Activated naive CD4-positive, alpha-beta T cell treated with anti-CD3 and anti-CD28 coated beads, Interleukin-2, amount 50 U/mL, for 72 hours (primary cell): ENCODE results near the gene RPS6KA6. TPM values are rescaled to one million over a fixed set of nuclear protein-coding genes. Genes with fewer than 3 reads are reported as not detected.
A peak's percentile ranks its signal among the peaks of the same experiment; 100 is the strongest.

ENCODE experiments used
- ATAC-seq, 2 donors: fragments of 150-1000 bp; cut with Tn5 transposase; 2 replicates each; pipeline ENCODE4 v1.10.0; 2021; ENCODE audit warnings: mild to moderate bottlenecking in 2 of 2, moderate library complexity in 2 of 2
- DNase-seq, 2 donors: peaks; one replicate each; pipeline ENCODE4 v3.0.0; 2021 to 2022; ENCODE audit warnings: low spot score in 2 of 2
- H3K27ac Mint-ChIP-seq, 2 donors: one replicate each; pipeline ENCODE4 v1.8.0; 2022; ENCODE audit warnings: mild to moderate bottlenecking in 2 of 2, mixed read lengths in 2 of 2
- H3K36me3 Mint-ChIP-seq, 2 donors: one replicate each; pipeline ENCODE4 v1.8.0; 2022; ENCODE audit warnings: mixed read lengths in 2 of 2
- H3K9me3 Mint-ChIP-seq, 2 donors: one replicate each; pipeline ENCODE4 v1.8.0; 2022; ENCODE audit warnings: mixed read lengths in 2 of 2
- total RNA-seq, 2 donors: library from RNA; stranded (reverse); gene quantifications; one replicate each; pipeline ENCODE4 v1.2.3, GENCODE V29; 2022

The RPS6KA6 gene
- total RNA-seq = under 1 TPM; 0.07 to 0.16 TPM

GRCh38 chrX:84187533-84188319, at the start of gene RPS6KA6:
Gene RPS6KA6 (minus strand): TSS chrX:84188199. CDS start chrX:84187899, 300 bp downstream.
- DNase-seq (no peak), ATAC-seq (no peak)
- no peak within 1 kb of the TSS for H3K27ac Mint-ChIP-seq
- peaks cover 6 to 11% of the 10 kb centered on the region in 2 donors for H3K36me3 Mint-ChIP-seq
- peaks cover 5 to 14% of the 10 kb centered on the region in 2 donors for H3K9me3 Mint-ChIP-seq

- Mint-ChIP-seq H3K9me3 (no peaks in the 10 kb centered on the region), H3K36me3 (no peaks in the 10 kb centered on the region), H3K27ac (no peak overlapping the region)
- DNase-seq (no peak), ATAC-seq (no peak)
Measured at GRCh38 chrX:84224741-84225140, 36.7 kb upstream of the RPS6KA6 start.

GRCh38 chrX:84223261-84223660, 35.3 kb upstream of the RPS6KA6 start:
- Mint-ChIP-seq H3K27ac (no peak overlapping the region), H3K36me3 (no peaks in the 10 kb centered on the region), H3K9me3 (no peaks in the 10 kb centered on the region)
- ATAC-seq = no peak
- no peak for DNase-seq

GRCh38 chrX:84221181-84221580, 33.2 kb upstream of the RPS6KA6 start:
- no peak overlapping the region for H3K27ac Mint-ChIP-seq
- DNase-seq (no peak), ATAC-seq (no peak)
- H3K36me3 Mint-ChIP-seq = no peaks in the 10 kb centered on the region
- H3K9me3 Mint-ChIP-seq = no peaks in the 10 kb centered on the region

- DNase-seq = no peak
- H3K9me3 Mint-ChIP-seq = no peaks in the 10 kb centered on the region
Measured at GRCh38 chrX:84219551-84219950, 31.6 kb upstream of the RPS6KA6 start.

GRCh38 chrX:84218726-84219125, 30.7 kb upstream of the RPS6KA6 start:
- ATAC-seq (no peak), DNase-seq (no peak)
- Mint-ChIP-seq H3K36me3 (no peaks in the 10 kb centered on the region), H3K27ac (no peak overlapping the region), H3K9me3 (no peaks in the 10 kb centered on the region)

More at GRCh38 chrX:84219551-84219950, 31.6 kb upstream of the RPS6KA6 start:
- Mint-ChIP-seq H3K27ac (no peak overlapping the region), H3K36me3 (no peaks in the 10 kb centered on the region)
- no peak for ATAC-seq

GRCh38 chrX:84216881-84217280, 28.9 kb upstream of the RPS6KA6 start:
- Mint-ChIP-seq H3K9me3 (no peaks in the 10 kb centered on the region), H3K27ac (no peak overlapping the region), H3K36me3 (no peaks in the 10 kb centered on the region)
- ATAC-seq = no peak
- no peak for DNase-seq

GRCh38 chrX:84216406-84216805, 28.4 kb upstream of the RPS6KA6 start:
- H3K9me3 Mint-ChIP-seq = no peaks in the 10 kb centered on the region
- H3K27ac Mint-ChIP-seq = no peak overlapping the region
- ATAC-seq (no peak), DNase-seq (no peak)
- no peaks in the 10 kb centered on the region for H3K36me3 Mint-ChIP-seq

- Mint-ChIP-seq H3K27ac (no peak overlapping the region), H3K36me3 (no peaks in the 10 kb centered on the region), H3K9me3 (peaks cover 4 to 9% of the 10 kb centered on the region in 2 donors)
- ATAC-seq (no peak), DNase-seq (no peak)
Measured at GRCh38 chrX:84205276-84205675, 17.3 kb upstream of the RPS6KA6 start.

GRCh38 chrX:84199688-84200087, 11.7 kb upstream of the RPS6KA6 start:
- Mint-ChIP-seq H3K27ac (no peak overlapping the region), H3K36me3 (no peaks in the 10 kb centered on the region), H3K9me3 (peaks cover 0 to 4% of the 10 kb centered on the region in 2 donors)
- ATAC-seq (no peak), DNase-seq (no peak)

- DNase-seq (no peak), ATAC-seq (no peak)
- no peak overlapping the region for H3K27ac Mint-ChIP-seq
- H3K9me3 Mint-ChIP-seq = peaks cover 0 to 4% of the 10 kb centered on the region in 2 donors
- no peaks in the 10 kb centered on the region for H3K36me3 Mint-ChIP-seq
Measured at GRCh38 chrX:84197550-84197949, 9.6 kb upstream of the RPS6KA6 start.

- peaks cover 5 to 8% of the 10 kb centered on the region in 2 donors for H3K9me3 Mint-ChIP-seq
- no peak overlapping the region for H3K27ac Mint-ChIP-seq
- DNase-seq = no peak
- H3K36me3 Mint-ChIP-seq = peaks cover 6% of the 10 kb centered on the region in 2 donors
- no peak for ATAC-seq
Measured at GRCh38 chrX:84192006-84192405, 4.0 kb upstream of the RPS6KA6 start.

GRCh38 chrX:84189125-84189524, 1.1 kb upstream of the RPS6KA6 start:
- Mint-ChIP-seq H3K27ac (no peak overlapping the region), H3K9me3 (peaks cover 5 to 8% of the 10 kb centered on the region in 2 donors), H3K36me3 (peaks cover 6 to 11% of the 10 kb centered on the region in 2 donors)
- DNase-seq = no peak
- ATAC-seq = no peak

GRCh38 chrX:84188320-84188834, 378 bp upstream of the RPS6KA6 start:
- Mint-ChIP-seq H3K27ac (no peak overlapping the region), H3K36me3 (peaks cover 6 to 11% of the 10 kb centered on the region in 2 donors), H3K9me3 (peaks cover 5 to 10% of the 10 kb centered on the region in 2 donors)
- DNase-seq (no peak), ATAC-seq (no peak)

GRCh38 chrX:84186603-84187532, 1.1 kb downstream of the RPS6KA6 start:
- H3K27ac Mint-ChIP-seq = peak overlapping the region in 1 of 2 donors; percentile 79

GRCh38 chrX:84182516-84182915, 5.5 kb downstream of the RPS6KA6 start:
- no peak for ATAC-seq
- DNase-seq = no peak
- peaks cover 0 to 5% of the 10 kb centered on the region in 2 donors for H3K9me3 Mint-ChIP-seq
- H3K36me3 Mint-ChIP-seq = peaks cover 0 to 5% of the 10 kb centered on the region in 2 donors
- no peak overlapping the region for H3K27ac Mint-ChIP-seq

More at GRCh38 chrX:84186603-84187532, 1.1 kb downstream of the RPS6KA6 start:
- no peak for DNase-seq
- H3K9me3 Mint-ChIP-seq = peaks cover 5 to 14% of the 10 kb centered on the region in 2 donors
- H3K36me3 Mint-ChIP-seq = peaks cover 6 to 11% of the 10 kb centered on the region in 2 donors
- no peak for ATAC-seq

- H3K27ac Mint-ChIP-seq = no peak overlapping the region
- no peaks in the 10 kb centered on the region for H3K36me3 Mint-ChIP-seq
- H3K9me3 Mint-ChIP-seq = no peaks in the 10 kb centered on the region
- no peak for ATAC-seq
- no peak for DNase-seq
Measured at GRCh38 chrX:84175958-84176357, 12.0 kb downstream of the RPS6KA6 start.
